Measurements from ENCODE around the gene CCNJ. TPM values are rescaled to one million over a fixed set of nuclear protein-coding genes. Genes with fewer than 3 reads are reported as not detected.

CCNJ gene
- total RNA-seq, 1 donor from 2014 or later = 21.5 TPM

GRCh38 chr10:96025566-96025965 is 17.8 kb upstream of the CCNJ start:
- TF ChIP-seq CTCF (IDR thresholded peaks at IDR 0.05; ENCODE audit: insufficient read depth, low read depth, low read length) (no peak), EZH2 (IDR thresholded peaks at IDR 0.05; ENCODE audit: insufficient read depth, low read length) (no peak)
- no peak for DNase-seq (ENCODE audit: low read depth)

GRCh38 chr10:96034625-96035024 is 8.8 kb upstream of the CCNJ start:
- H3K4me2 ChIP-seq (ENCODE audit: low read length) = no peak overlapping the region
- H3K9me3 ChIP-seq (ENCODE audit: insufficient read depth, low read depth, low read length) = no peaks in the 10 kb centered on the region
- H3K4me3 ChIP-seq (ENCODE audit: insufficient read depth, low read depth, low read length) = no peak overlapping the region
- no peaks in the 10 kb centered on the region for H3K79me2 ChIP-seq (ENCODE audit: insufficient read depth, low read length)
- no peak overlapping the region for H3K27ac ChIP-seq (ENCODE audit: low read depth, low read length)
- DNase-seq (ENCODE audit: low read depth) (no peak), FAIRE-seq (no peak)
- Mint-ChIP-seq H3K9me3 (ENCODE audit: unreplicated experiment) (peaks cover 1% of the 10 kb centered on the region), H3K4me1 (ENCODE audit: low read depth, unreplicated experiment) (peaks cover 7% of the 10 kb centered on the region), H3K27ac (ENCODE audit: unreplicated experiment) (no peak overlapping the region), H3K36me3 (ENCODE audit: low read depth, unreplicated experiment) (no peaks in the 10 kb centered on the region), H3K4me3 (ENCODE audit: unreplicated experiment) (no peak overlapping the region), H3K27me3 (ENCODE audit: low read depth, unreplicated experiment) (no peaks in the 10 kb centered on the region)
- no peak overlapping the region for H3K9ac ChIP-seq (ENCODE audit: low read length)
- TF ChIP-seq EZH2 (IDR thresholded peaks at IDR 0.05; ENCODE audit: insufficient read depth, low read length) = no peak
- TF ChIP-seq CTCF (IDR thresholded peaks at IDR 0.05; ENCODE audit: insufficient read depth, low read depth, low read length) = no peak
- H3K36me3 ChIP-seq (ENCODE audit: insufficient read depth, low read length) = no peaks in the 10 kb centered on the region
- H4K20me1 ChIP-seq (ENCODE audit: insufficient read depth, low read length) = no peaks in the 10 kb centered on the region
- H2AFZ ChIP-seq (ENCODE audit: low read depth, low read length) = no peak overlapping the region
- H3K27me3 ChIP-seq (ENCODE audit: insufficient read depth, low read length) = no peaks in the 10 kb centered on the region
- no peaks in the 10 kb centered on the region for H3K4me1 ChIP-seq (ENCODE audit: insufficient read depth, low read length)

More at GRCh38 chr10:96025566-96025965, 17.8 kb upstream of the CCNJ start:
- Histone ChIP-seq H2AFZ (ENCODE audit: low read depth, low read length) (no peak overlapping the region), H3K9me3 (ENCODE audit: insufficient read depth, low read depth, low read length) (no peaks in the 10 kb centered on the region), H3K4me1 (ENCODE audit: insufficient read depth, low read length) (no peaks in the 10 kb centered on the region), H4K20me1 (ENCODE audit: insufficient read depth, low read length) (no peaks in the 10 kb centered on the region), H3K27me3 (ENCODE audit: insufficient read depth, low read length) (no peaks in the 10 kb centered on the region), H3K4me2 (ENCODE audit: low read length) (no peak overlapping the region), H3K36me3 (ENCODE audit: insufficient read depth, low read length) (no peaks in the 10 kb centered on the region), H3K4me3 (ENCODE audit: insufficient read depth, low read depth, low read length) (no peak overlapping the region), H3K79me2 (ENCODE audit: insufficient read depth, low read length) (no peaks in the 10 kb centered on the region), H3K9ac (ENCODE audit: low read length) (no peak overlapping the region), H3K27ac (ENCODE audit: low read depth, low read length) (no peak overlapping the region)
- no peaks in the 10 kb centered on the region for H3K36me3 Mint-ChIP-seq (ENCODE audit: low read depth, unreplicated experiment)
- H3K27me3 Mint-ChIP-seq (ENCODE audit: low read depth, unreplicated experiment) = peaks cover 4% of the 10 kb centered on the region
- no peak overlapping the region for H3K27ac Mint-ChIP-seq (ENCODE audit: unreplicated experiment)
- H3K9me3 Mint-ChIP-seq (ENCODE audit: unreplicated experiment) = no peaks in the 10 kb centered on the region
- no peak for FAIRE-seq
- no peaks in the 10 kb centered on the region for H3K4me1 Mint-ChIP-seq (ENCODE audit: low read depth, unreplicated experiment)
- H3K4me3 Mint-ChIP-seq (ENCODE audit: unreplicated experiment) = no peak overlapping the region

GRCh38 chr10:96038476-96039387 is 4.7 kb upstream of the CCNJ start:
- Histone ChIP-seq H3K4me3 (ENCODE audit: insufficient read depth, low read depth, low read length) (no peak overlapping the region), H3K36me3 (ENCODE audit: insufficient read depth, low read length) (no peaks in the 10 kb centered on the region), H3K9ac (ENCODE audit: low read length) (no peak overlapping the region), H2AFZ (ENCODE audit: low read depth, low read length) (no peak overlapping the region), H3K79me2 (ENCODE audit: insufficient read depth, low read length) (peaks cover 6% of the 10 kb centered on the region), H3K27me3 (ENCODE audit: insufficient read depth, low read length) (no peaks in the 10 kb centered on the region), H3K4me1 (ENCODE audit: insufficient read depth, low read length) (peaks cover 5% of the 10 kb centered on the region), H4K20me1 (ENCODE audit: insufficient read depth, low read length) (no peaks in the 10 kb centered on the region), H3K27ac (ENCODE audit: low read depth, low read length) (no peak overlapping the region), H3K4me2 (ENCODE audit: low read length) (no peak overlapping the region), H3K9me3 (ENCODE audit: insufficient read depth, low read depth, low read length) (no peaks in the 10 kb centered on the region)
- H3K27ac Mint-ChIP-seq (ENCODE audit: unreplicated experiment) = no peak overlapping the region
- peaks cover 7% of the 10 kb centered on the region for H3K4me1 Mint-ChIP-seq (ENCODE audit: low read depth, unreplicated experiment)
- DNase-seq (ENCODE audit: low read depth) (no peak), FAIRE-seq (no peak)
- H3K27me3 Mint-ChIP-seq (ENCODE audit: low read depth, unreplicated experiment) = no peaks in the 10 kb centered on the region
- H3K36me3 Mint-ChIP-seq (ENCODE audit: low read depth, unreplicated experiment) = no peaks in the 10 kb centered on the region
- TF ChIP-seq CTCF (IDR thresholded peaks at IDR 0.05; ENCODE audit: insufficient read depth, low read depth, low read length) = no peak
- TF ChIP-seq EZH2 (IDR thresholded peaks at IDR 0.05; ENCODE audit: insufficient read depth, low read length) = no peak
- H3K4me3 Mint-ChIP-seq (ENCODE audit: unreplicated experiment) = no peak overlapping the region
- peaks cover 1% of the 10 kb centered on the region for H3K9me3 Mint-ChIP-seq (ENCODE audit: unreplicated experiment)
